DND-41 (cell line): ENCODE results near the gene KDM4F.
"Not testable (repeated sequence)": the region's sequence is repeated elsewhere in the genome, so short reads cannot be mapped to it uniquely, and the experiment has no call there.

Source experiments
- ATAC-seq: fragments of 200-7000 bp; cut with Tn5 transposase; 3 replicates; pipeline ENCODE4 v1.9.1; 2021; ENCODE audit warnings: low read depth; ENCODE audit not compliant: insufficient read depth
- DNase-seq: peaks from one replicate; pipeline ENCODE4 v3.0.0-alpha.2; 2020
- H2AFZ ChIP-seq: 2 replicates; pipeline ENCODE4 v1.6.0; 2012; ENCODE audit warnings: low read depth, low read length
- H3K27ac ChIP-seq: 2 replicates; pipeline ENCODE4 v1.5.1; 2012; ENCODE audit warnings: low read length, inconsistent platforms
- H3K27me3 ChIP-seq: fragments of 200-600 bp; sonication (generic); 2 replicates; pipeline ENCODE4 v1.6.0; 2012; ENCODE audit warnings: low read length, mild to moderate bottlenecking, inconsistent platforms; ENCODE audit not compliant: insufficient read depth, poor library complexity
- H3K36me3 ChIP-seq: 2 replicates; pipeline ENCODE4 v1.5.1; 2012; ENCODE audit warnings: low read length, inconsistent platforms; ENCODE audit not compliant: insufficient read depth
- H3K4me1 ChIP-seq: 2 replicates; pipeline ENCODE4 v1.5.1; 2012; ENCODE audit warnings: mild to moderate bottlenecking, low read length; ENCODE audit not compliant: insufficient read depth
- H3K4me2 ChIP-seq: 2 replicates; pipeline ENCODE4 v1.6.0; 2012; ENCODE audit warnings: mild to moderate bottlenecking, moderate library complexity, low read length, inconsistent platforms; ENCODE audit not compliant: insufficient read depth
- H3K4me3 ChIP-seq, 2 experiments: fragments of 200-600 bp in 1 of 2; shearing (Covaris generic) in 1 of 2; 2 replicates each; pipeline ENCODE4 v1.5.1; 2012 to 2016; ENCODE audit warnings: inconsistent platforms in 2 of 2, low read length in 2 of 2, mild to moderate bottlenecking in 2 of 2, low read depth in 1 of 2, moderate library complexity in 1 of 2
- H3K79me2 ChIP-seq: 2 replicates; pipeline ENCODE4 v1.6.0; 2012; ENCODE audit warnings: low read length, inconsistent platforms; ENCODE audit not compliant: insufficient read depth
- H3K9ac ChIP-seq: 2 replicates; pipeline ENCODE4 v1.6.0; 2012; ENCODE audit warnings: low read depth, mild to moderate bottlenecking, inconsistent platforms, low read length, moderate library complexity
- H3K9me3 ChIP-seq: 2 replicates; pipeline ENCODE4 v1.5.1; 2012; ENCODE audit warnings: low read length, moderate library complexity, mild to moderate bottlenecking, inconsistent platforms; ENCODE audit not compliant: insufficient read depth, severe bottlenecking
- H4K20me1 ChIP-seq: 2 replicates; pipeline ENCODE4 v1.6.0; 2012; ENCODE audit warnings: low read length; ENCODE audit not compliant: insufficient read depth
- CTCF ChIP-seq: IDR thresholded peaks from 2 replicates; pipeline ENCODE4 v1.5.1; 2012; ENCODE audit warnings: borderline replicate concordance, low read length, moderate library complexity, mild to moderate bottlenecking; ENCODE audit not compliant: poor library complexity, severe bottlenecking; ENCODE audit errors: extremely low read depth
- EZH2 ChIP-seq: IDR thresholded peaks from 3 replicates; pipeline ENCODE4 v1.6.1; 2012; ENCODE audit warnings: borderline replicate concordance, low read depth, mild to moderate bottlenecking, moderate library complexity, low read length, inconsistent platforms; ENCODE audit not compliant: severe bottlenecking

The KDM4F gene

DNA sequence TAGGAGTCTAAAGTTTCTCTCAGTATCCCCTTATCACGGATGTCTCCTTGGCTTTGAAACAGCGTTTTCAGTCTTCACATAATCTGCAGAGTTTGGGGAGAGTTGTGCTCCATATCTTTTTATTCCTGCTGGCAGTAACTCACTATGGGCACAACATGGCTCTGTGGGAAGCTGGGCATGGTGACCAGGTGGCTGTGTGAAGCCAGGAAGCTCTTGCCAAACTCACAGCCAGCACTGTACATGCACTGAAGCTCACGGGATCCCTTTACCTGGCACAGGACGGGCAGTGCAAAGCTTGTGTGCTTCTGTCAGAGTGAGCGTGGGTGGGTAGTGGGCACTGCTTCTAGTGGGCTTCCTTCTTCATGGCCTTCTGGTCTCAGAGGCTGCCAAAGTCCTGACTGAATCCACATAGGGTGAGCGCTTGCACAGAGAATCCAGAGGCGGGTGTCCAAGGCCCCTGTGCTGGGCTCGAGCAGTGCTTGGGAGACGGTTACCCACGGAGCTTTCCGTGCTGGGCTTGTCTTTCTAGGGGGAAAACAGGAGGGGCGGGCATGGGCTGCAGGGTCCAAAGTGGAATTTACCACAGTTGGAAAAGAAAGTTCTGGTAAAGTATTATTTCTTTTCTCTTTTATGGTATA, 34.9 kb upstream of the KDM4F start:
- TF ChIP-seq CTCF (no peak), EZH2 (no peak)
- no peaks in the 10 kb centered on the region for H3K79me2 ChIP-seq
- H3K4me3 ChIP-seq, result no peak overlapping the region
- no peaks in the 10 kb centered on the region for H3K36me3 ChIP-seq
- H3K4me1 ChIP-seq, result no peaks in the 10 kb centered on the region
- H3K9me3 ChIP-seq, result no peaks in the 10 kb centered on the region
- no peaks in the 10 kb centered on the region for H4K20me1 ChIP-seq
- no peak overlapping the region for H3K9ac ChIP-seq
- no peak overlapping the region for H3K27ac ChIP-seq
- no peak for ATAC-seq
- no peak overlapping the region for H2AFZ ChIP-seq
- H3K27me3 ChIP-seq, result no peaks in the 10 kb centered on the region
- no peak for DNase-seq
- no peak overlapping the region for H3K4me2 ChIP-seq

DNA sequence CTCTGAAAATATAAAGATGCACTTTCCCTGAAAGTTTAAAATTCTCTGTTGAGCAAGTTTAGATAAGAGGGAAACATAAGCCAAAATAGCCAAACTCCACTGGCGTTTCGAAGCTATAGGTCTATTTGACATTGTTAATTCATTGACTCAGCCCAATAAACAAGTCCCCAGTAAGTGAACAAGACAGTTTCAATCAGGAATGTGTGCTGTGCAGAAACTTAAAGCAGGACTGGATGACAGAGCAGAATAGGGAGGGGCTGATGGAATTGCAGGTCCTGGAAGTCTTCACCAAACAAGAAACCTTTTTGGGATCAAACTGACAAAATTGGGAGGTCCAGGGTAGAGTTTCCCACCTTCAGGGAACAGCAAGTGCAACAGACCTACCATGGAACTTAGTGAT, 33.1 kb upstream of the KDM4F start:
- H3K4me1 ChIP-seq, result no peaks in the 10 kb centered on the region
- H3K79me2 ChIP-seq, result no peaks in the 10 kb centered on the region
- H3K4me2 ChIP-seq, result no peak overlapping the region
- H4K20me1 ChIP-seq, result no peaks in the 10 kb centered on the region
- H3K9me3 ChIP-seq, result no peaks in the 10 kb centered on the region
- H3K27me3 ChIP-seq, result no peaks in the 10 kb centered on the region
- ATAC-seq (no peak), DNase-seq (no peak)
- H2AFZ ChIP-seq, result no peak overlapping the region
- H3K9ac ChIP-seq, result no peak overlapping the region
- no peak overlapping the region for H3K27ac ChIP-seq
- no peak overlapping the region for H3K4me3 ChIP-seq
- TF ChIP-seq EZH2 (no peak), CTCF (no peak)
- no peaks in the 10 kb centered on the region for H3K36me3 ChIP-seq

- not testable (repeated sequence) for H3K27me3 ChIP-seq, H3K9me3 ChIP-seq, H3K27ac ChIP-seq, ATAC-seq, H3K4me2 ChIP-seq, H3K4me3 ChIP-seq, H2AFZ ChIP-seq, H4K20me1 ChIP-seq, H3K4me1 ChIP-seq, DNase-seq, H3K9ac ChIP-seq, H3K79me2 ChIP-seq, H3K36me3 ChIP-seq
These were observed 27.8 kb upstream of the KDM4F start for GRCh38 chr11:95021468-95021867.

DNA sequence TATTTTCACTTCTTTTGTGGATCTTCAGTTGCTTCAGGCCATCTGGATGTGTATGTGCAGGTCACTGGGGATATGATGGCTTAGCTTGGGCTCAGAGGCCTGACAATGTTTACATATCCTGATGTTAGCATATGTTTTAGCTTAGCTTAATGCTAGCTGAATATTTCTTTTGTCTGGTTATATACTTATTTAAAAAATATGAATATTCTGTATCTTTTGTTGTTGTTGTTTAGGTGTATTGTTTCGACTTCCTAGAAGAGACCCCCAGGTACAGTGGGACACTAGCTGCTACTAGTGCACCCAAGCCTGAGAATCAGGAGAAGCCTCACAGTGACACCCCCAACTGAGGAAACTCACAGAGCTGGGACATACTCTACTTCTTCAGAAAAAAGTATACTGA, 24.3 kb upstream of the KDM4F start, which contains the start of gene KDM4E:
Gene KDM4E (plus strand): TSS at position 301 of the 400 bp plus-strand sequence. CDS start 300 bp downstream, outside the sequence.
- no peak within 1 kb of the TSS for H2AFZ ChIP-seq
- no peak for DNase-seq
- TF ChIP-seq EZH2, result no peak
- TF ChIP-seq CTCF, result no peak
- H3K36me3 ChIP-seq, result no peaks in the 10 kb centered on the region
- H3K4me1 ChIP-seq, result no peaks in the 10 kb centered on the region
- no peak within 1 kb of the TSS for H3K27ac ChIP-seq
- H3K4me3 ChIP-seq, result no peak within 1 kb of the TSS
- H3K79me2 ChIP-seq, result no peaks in the 10 kb centered on the region
- H3K27me3 ChIP-seq, result no peaks in the 10 kb centered on the region
- no peak within 1 kb of the TSS for H3K9ac ChIP-seq
- ATAC-seq, result no peak
- H4K20me1 ChIP-seq, result no peaks in the 10 kb centered on the region
- H3K9me3 ChIP-seq, result no peaks in the 10 kb centered on the region
- H3K4me2 ChIP-seq, result no peak within 1 kb of the TSS

- H3K4me2 ChIP-seq, result not testable (repeated sequence)
These were observed 23.6 kb upstream of the KDM4F start for GRCh38 chr11:95025594-95025993.

More at GRCh38 chr11:95025594-95025993, 23.6 kb upstream of the KDM4F start:
- H3K9me3 ChIP-seq, H2AFZ ChIP-seq, H3K4me1 ChIP-seq, DNase-seq, H3K27ac ChIP-seq, H3K4me3 ChIP-seq, ATAC-seq, H3K9ac ChIP-seq, H3K79me2 ChIP-seq, H4K20me1 ChIP-seq, H3K36me3 ChIP-seq, H3K27me3 ChIP-seq: not testable (repeated sequence)
